HG02763 (cell line): ENCODE results near the gene XXYLT1.
"Not testable (repeated sequence)": the region's sequence is repeated elsewhere in the genome, so short reads cannot be mapped to it uniquely, and the experiment has no call there.

ENCODE experiments used
- ATAC-seq: cut with Tn5 transposase; IDR thresholded peaks from one replicate; pipeline ENCODE4 v1.9.1; 2021; ENCODE audit warnings: mild to moderate bottlenecking, moderate library complexity; ENCODE audit not compliant: unreplicated experiment

Gene XXYLT1

DNA sequence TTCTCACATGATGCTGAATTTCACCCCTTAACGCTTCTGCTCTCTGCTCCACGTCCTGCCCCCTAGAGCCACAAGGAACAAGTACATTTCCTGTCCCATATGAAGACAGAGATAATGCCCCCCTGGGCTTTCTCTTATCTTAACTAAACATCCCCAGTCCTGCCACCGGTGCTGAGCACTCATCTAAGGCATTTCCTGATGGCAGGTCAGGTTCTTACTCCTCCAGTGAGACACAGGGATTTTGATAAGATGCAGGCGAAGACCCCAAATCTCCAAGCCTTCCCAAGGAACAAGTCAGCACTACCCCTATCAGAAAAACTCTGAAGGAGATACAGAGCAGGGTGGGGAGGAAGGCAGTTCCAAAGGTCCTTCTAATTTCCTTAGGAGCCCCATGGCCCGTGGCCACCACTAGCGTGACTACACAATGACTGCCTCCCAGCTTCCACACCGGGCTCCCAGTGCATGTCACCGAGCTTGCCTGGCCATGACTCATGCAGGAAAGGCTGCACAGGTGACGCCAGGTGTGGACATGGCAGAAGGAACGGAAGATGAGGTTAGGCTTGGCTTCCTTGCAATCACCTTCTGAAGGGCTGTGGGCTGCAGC, 152.9 kb downstream of the XXYLT1 start:
- ATAC-seq: no peak

DNA sequence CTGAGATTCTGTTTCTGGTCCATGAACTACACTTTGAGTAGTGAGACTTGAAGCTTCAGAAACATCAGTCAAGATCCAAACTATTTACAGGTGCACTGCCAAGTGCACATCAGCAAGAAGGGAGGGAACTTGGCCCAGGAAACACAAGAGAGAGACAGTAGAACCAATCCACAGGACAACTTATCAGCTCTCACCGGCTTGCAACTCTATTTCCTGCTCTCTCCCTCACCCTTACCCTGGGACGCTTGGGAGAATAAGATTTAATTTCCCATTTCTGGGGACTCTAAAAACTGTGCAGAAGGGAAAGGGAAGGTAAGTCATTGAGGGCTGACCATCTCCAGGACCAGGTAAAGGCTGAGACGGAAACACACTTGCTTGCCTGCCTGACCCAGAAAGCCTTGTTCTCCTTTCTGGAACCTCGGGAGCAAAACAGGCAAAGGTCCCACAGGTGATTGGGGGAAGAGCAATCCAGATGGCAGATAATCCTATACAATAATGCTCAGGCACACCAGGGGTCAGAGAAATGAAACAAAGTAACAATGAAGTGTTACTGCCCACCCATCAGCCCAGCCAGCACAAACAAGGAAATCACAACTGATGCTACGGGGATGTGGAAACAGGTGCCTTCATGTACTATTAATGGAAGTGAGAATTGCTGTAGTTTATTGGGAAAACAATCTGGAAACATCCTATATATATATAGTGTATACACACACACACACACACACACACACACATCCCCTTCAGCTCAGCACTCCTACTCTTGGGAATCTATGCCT, 154.4 kb downstream of the XXYLT1 start:
- no peak for ATAC-seq

DNA sequence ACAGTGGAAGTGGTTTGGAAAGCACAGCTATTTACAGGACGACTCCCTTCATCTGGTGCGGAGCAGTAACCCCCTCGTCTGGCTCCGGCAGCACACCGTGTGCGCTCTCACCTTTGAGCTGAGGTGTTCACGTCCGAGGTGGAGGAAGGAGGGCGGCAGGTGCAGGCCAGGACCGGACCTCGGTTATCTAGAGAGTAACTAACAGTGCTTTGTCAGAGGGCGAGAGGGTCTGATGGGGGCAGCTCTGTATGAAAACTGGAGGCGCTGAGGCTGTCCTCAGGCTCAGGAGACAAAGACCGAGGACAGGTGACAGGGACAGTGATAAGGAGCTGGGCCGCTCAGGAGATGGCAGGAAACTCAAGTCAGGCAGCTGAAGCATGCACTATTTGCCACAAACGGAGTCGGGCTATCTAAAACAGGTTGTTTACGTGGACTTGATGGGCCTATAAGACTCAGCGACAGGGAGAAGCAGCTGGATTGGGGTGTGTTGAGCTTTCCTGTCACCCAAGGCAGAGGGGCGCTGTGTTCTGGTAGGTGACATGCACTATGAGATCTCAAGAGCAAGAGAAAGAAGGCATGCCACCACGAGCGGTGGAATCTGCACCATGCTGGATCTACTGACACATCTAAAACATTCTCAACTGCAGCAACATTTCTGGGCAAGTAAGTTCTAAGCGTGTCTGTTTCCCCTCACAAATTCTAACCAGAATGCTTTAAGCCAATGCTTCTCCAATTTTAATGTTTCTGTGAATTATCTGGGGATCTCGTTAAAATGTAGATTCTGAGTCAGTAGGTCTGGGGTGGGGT, 155.2 kb downstream of the XXYLT1 start:
- no peak for ATAC-seq

DNA sequence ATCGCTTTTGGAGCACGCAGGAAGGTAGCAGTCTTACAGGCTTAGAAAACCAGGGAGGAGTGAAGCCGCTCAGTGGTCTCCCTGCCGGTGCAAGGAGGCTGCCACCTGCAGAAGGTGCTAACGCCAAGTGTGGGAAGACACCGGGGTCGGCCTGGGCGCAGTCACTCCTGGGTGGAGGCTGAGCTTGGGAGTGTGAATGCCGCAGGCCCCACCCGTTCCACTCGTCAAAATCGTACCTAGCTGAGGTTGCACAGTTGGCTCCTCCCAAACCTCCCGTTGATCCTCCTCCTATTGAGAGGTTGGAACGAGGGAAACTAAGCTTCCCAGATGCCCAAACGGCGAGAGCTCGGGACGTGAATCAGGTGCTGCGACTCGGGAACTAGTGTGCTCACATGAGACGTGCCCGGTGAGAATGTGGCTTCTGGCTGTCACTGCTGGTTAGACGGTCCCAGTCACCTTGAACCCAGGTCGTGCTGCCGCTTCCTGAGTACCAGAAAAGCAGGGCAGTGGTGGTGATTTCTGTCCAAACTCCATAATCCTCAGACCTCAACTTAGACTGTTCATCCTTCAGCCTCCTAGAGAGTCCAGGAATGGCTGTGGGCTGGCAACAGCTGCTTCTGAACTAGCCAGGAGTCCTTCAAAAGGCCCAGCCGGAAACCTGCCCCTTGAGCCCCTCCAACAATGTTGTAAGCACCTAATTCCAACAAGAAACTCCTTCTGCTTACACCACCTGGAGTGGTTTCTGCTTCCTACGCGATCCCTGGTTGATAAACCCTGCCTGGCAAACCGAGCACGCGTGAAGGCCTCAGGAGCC, 156.0 kb downstream of the XXYLT1 start:
- no peak for ATAC-seq

DNA sequence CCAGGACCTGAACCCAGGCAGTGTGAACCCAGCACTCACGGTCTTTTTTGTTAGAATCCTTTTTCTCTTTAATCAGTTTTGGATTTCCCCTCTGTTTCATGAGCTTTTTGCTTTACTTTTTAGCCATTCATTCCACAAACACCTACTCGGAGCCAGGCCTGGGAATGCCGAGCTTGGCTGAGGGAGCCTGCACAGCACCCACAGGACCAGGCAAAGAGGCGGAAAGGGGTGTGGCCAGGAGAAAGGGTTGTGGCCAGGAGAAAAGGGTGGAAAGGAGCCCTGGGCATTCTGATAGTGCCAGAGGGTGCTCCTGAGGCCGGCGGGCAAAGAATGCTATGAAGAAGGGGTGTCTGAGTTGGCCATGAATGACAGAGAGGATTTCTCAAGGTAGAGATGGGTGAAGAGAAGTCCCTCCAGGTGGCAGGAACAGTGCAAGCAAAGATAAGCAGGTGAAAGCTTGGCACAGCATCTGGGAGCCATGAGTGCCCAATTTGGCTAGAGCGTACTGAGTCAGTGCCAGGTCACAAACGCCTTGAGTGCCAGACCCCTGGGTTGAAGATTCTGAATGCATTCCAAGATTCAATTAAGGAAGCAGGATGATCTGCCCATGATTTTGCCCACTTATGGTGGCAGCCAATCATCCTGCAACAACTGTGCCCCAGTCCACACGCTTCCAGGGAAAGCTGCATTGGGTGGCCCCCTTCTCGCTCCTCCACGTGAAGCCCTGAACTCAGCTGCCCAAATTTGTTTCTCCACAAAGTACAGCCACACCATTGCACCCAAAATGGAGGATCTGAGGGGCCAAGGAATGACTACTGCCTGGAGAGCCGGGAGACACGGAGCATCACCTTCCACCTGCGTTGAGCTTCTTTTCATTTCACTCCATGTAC, 157.2 kb downstream of the XXYLT1 start:
- ATAC-seq: no peak

DNA sequence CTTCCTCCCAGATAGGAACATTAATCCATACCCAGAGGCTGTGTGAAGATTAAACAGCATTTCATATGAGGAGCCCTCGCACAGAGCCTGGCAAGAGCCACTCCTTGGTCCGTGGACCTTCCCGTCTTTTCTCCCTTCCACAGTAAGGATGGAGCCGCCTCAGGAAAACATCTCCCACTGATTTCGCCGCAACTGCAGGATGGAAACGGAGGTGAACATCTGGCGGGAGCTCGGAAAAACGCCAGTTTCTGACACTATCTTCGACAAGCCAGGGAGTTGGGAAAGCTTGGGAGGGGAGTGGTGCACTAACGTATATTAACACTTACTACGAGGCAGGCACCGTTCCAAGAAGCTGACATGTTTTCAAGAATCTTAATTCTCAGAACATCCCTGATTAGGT, 157.9 kb downstream of the XXYLT1 start:
- no peak for ATAC-seq

DNA sequence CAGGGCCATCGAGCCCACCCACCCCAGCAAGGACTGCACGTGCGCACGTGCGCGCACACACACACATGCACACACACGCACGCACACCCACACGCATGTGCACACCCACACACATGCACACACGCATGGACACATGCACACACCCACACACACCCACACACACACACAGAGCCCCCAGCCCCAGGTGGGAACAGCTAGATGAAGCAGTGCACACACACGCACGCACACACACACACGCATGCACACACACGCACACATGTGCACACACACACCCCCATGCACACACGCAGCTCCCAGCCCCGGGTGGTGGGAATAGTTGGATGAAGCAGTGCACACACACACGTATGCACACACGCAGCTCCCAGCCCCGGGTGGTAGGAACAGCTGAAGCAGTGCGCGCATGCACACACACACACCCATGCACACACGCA, 158.6 kb downstream of the XXYLT1 start:
- no peak for ATAC-seq

DNA sequence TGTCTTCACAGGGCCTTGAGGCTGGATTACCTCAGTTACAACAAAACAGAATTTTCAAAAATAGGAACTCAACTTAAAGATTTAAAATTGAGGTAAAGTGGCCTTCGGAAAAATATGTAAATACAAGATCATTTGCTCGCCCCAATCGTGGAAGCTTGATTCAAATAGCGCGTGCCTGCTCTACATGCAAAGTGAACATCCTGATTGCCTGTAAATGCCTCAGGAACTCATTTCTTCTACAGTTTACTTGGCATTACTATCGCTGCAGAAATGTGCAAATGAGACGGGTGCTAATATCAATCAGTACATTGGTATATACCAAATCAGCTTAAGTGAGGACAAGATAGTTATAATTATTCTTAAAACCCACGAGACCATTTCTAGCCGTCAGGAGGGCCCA, 159.2 kb downstream of the XXYLT1 start:
- ATAC-seq: no peak

DNA sequence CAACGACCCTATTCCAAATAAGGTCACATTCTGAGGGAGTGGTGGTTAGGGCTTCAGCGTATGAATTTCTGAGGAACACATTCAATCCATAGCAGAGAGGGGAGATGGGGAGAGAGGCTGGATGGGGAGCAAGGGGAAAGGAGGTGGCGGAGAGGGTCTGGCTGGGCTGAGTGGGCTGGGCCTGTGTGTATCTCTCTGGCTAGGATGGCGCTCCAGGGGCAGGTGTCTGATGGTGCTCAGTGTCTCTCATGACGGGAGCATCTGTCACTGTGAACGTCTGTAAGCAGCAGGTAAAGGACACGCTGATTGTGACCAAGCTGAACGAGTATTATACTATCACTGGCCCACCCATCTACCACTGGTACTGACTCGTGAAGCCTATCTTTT, 159.6 kb downstream of the XXYLT1 start:
- no peak for ATAC-seq

DNA sequence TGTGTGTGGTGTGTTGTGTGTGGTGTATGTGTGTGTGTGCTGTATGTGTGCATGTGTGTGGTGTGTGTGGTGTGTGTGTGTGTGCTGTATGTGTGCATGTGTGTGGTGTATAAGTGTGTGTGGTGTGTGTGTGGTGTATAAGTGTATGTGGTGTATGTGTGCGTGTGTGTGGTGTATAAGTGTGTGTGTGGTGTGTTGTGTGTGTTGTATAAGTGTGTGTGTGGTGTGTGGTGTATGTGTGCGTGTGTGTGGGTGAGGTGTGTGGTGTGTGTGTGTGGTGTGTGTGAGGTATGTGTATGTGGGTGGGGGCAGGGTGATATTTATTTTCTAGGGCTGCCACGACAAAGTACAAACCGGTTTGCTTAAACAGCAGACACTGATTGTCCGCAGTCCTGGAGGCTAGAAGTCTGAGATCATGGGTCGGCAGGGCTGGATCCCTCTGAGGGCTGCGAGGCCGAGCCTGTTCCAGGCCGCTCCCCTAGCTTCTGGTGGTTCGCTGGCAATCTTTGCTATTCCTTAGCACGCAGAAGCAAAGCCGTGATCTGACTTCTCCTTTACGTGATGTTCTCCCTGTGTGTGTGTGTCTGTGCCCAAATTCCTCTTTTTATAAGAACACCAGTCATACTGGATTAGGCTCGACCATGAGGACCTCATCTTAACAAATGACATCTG, 160.2 kb downstream of the XXYLT1 start:
- no peak for ATAC-seq

DNA sequence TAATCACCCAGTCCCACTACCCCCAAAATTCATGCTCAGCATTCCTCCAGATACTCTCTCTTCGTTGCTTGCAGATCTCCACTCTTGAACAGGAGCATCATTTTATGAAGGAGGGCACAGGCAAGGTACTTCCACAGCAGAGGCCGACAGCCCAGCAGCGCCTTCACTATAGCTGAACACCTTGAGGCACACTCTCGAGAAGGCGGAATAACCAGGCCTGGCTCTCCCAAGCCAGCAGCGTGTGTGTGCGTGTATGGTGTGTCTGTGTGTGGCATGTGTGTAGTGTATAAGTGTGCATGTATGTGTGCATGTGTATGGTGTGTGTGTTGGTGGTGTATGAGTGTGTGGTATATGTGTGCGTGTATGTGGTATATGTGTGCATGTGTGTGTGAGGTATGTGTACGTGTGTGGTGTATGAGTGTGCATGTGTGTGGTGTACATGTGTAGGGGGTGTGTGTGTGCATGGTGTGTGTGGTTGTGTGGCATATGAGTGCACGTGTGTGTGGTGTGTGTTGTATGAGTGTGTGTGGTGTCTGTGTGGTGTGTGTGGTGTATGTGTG, 161.8 kb downstream of the XXYLT1 start:
- no peak for ATAC-seq

DNA sequence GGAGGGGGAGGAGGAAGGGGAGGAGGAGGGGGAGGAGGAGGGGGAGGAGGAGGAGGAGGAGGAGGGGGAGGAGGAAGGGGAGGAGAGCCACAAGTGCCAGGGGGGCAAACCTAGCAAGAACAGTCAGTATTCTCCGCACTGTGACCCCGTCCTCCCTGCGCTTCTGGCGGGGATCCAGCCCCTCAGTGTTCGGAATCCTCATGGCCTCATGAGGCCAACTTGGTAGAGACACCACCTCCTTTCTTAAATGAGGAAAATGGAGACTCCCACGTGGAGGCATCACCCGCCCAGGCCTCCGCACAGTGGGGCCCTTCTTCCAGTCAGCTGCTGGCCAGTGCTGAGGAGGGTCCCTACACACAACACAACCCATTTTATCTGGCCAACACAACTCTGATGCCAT, 163.4 kb downstream of the XXYLT1 start:
- no peak for ATAC-seq

DNA sequence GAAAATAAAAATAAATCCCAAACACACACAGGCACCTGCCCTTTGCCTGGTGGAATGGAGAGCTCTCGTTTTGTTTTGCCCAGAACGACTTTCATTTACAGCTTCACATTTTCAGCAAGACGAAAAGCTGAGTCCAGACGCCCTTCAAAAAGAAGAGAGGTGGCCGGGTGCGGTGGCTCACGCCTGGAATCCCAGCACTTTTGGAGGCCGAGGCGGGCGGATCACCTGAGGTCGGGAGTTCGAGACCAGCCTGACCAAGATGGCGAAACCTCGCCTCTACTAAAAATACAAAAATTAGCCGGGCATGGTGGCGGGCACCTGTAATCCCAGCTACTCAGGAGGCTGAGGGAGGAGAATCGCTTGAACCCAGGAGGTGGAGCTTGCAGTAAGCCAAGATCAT, 163.9 kb downstream of the XXYLT1 start:
- ATAC-seq: not testable (repeated sequence)

DNA sequence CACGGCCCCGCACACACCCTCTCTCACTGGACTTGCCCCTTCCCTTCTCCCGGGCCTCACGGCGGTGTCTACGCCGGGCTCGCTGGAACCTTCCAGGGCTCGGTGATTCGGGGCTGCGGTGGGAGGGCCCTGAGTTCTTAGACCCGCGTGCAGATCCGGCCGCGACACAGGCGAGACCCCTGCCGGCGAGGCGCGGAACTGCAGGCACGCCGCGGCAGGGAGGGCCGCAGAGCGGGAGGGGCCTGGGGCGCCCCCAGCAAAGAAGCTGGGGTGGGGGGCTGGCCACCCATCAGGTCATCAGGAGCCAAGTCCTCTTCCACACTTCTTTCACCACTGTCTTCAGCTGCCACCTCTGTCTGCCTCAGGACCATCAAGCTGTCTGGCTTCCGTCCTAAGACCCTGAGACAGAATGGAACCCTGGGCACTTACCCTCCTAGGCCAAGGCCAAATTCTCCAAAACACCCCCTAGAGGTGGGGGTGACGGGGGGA, 164.5 kb downstream of the XXYLT1 start:
- no peak for ATAC-seq

DNA sequence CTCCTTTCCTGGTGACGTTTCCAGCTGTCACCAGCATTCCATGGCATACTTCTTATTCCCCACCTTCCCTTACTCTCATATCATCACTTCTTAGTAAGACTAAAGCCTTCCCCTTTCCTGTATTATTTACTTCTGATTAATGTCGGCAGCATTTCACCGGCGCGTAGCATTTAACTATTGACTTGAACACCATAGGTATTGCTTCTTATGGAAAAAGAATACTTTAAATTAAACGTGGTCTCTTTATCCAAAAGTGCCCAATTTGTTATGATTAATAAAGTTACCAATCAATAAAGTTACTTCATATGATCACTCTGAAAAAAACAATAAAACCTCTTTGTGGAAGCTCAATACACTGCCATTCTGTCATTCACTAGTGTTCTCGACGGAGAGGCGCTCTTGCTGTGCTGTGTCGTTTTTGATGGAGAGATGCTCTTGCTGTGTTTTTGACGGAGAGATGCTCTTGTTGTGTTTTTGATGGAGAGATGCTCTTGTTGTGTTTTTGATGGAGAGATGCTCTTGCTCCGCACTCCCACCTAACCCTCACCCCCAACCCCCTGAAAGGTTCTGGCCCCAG, 165.0 kb downstream of the XXYLT1 start:
- ATAC-seq: no peak

DNA sequence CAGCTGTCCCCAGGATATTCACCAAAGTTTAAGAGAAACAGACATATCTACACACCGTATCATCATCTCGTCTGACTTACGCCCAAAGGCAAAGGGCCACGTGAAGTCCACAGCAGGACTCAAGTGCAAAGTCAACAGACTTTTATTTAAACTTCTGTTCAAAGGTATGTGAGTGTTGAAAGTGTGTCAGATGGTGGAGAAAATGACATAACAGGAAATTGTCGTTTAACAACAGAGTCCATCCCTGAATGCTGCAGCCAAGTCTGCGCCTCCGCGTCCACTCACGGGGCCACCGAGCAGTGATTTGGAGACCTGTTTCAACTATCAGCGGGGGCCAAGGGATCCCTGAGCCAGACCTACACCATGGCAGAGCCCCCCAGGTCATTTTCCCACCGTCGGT, 165.6 kb downstream of the XXYLT1 start:
- no peak for ATAC-seq

DNA sequence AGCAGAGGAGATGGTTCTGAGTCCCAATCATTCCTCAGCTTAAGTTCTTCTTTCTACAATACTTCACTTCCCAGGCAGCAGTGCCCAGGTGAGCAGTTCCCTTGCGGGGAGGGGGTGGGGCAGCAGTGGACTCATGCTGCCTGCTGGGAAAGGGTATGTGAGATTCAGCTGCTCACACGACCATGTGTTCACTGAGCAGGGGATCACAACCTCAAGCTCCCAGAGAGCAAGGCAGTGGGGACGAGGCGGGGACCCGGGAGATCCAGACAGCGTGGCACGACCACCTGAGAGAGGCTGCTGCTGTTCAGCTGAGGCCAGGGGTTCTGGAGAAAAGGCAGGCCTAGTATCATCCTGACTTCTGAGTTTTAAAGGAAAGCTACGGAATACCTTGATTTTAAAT, 166.6 kb downstream of the XXYLT1 start:
- ATAC-seq: no peak

DNA sequence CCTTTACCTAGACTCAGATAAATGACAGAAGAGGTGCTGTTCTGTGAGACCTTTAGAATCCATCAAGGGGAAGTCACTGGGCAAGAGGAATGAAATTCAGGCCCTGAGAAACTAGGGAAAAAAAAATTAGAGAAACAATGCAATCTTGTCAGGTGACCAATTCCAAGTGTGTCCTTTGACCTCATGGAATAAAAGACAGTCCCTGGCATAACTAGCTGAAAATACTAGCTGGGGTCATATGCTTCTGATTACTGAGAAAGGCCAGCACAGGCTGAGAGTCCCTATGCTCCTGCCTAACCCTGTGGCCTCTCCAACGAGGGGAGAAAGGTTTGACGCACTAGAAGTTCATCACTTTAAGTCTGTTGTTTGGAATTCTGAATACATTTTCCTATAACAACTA, 167.3 kb downstream of the XXYLT1 start:
- ATAC-seq: no peak
